Mesenchymal stem cell (in vitro differentiated cells and primary cell): Measurements from ENCODE around the gene CBLB. TPM values are rescaled to one million over a fixed set of nuclear protein-coding genes. Genes with fewer than 3 reads are reported as not detected.

ENCODE experiments used
- DNase-seq: peaks from one replicate; pipeline ENCODE4 v3.0.0-alpha.2; 2013
- H2AFZ ChIP-seq: one replicate; pipeline ENCODE4 v1.6.1; 2013; ENCODE audit warnings: low read depth, mild to moderate bottlenecking, control low read depth, inconsistent platforms, low read length, moderate library complexity
- H2AK5ac ChIP-seq: 2 replicates; pipeline ENCODE4 v1.6.1; 2013; ENCODE audit warnings: low read length, moderate library complexity, mild to moderate bottlenecking, inconsistent platforms; ENCODE audit not compliant: severe bottlenecking
- H2BK120ac ChIP-seq: one replicate; pipeline ENCODE4 v1.6.1; 2013; ENCODE audit warnings: low read depth, mild to moderate bottlenecking, inconsistent platforms, low read length, moderate library complexity
- H2BK12ac ChIP-seq, 2 experiments: one replicate each; pipeline ENCODE4 v1.6.1; 2013; ENCODE audit warnings: inconsistent platforms in 2 of 2, low read length in 2 of 2, mild to moderate bottlenecking in 2 of 2, moderate library complexity in 2 of 2, control low read depth in 1 of 2
- H2BK15ac ChIP-seq: one replicate; pipeline ENCODE4 v1.6.1; 2013; ENCODE audit warnings: mild to moderate bottlenecking, low read depth, inconsistent platforms; ENCODE audit not compliant: poor library complexity, severe bottlenecking
- H2BK5ac ChIP-seq: 2 replicates; pipeline ENCODE4 v1.6.1; 2013; ENCODE audit warnings: low read depth, mild to moderate bottlenecking, low read length, control low read depth, inconsistent platforms; ENCODE audit not compliant: poor library complexity, severe bottlenecking
- H3K14ac ChIP-seq, 2 experiments: one replicate each; pipeline ENCODE4 v1.6.1; 2013; ENCODE audit warnings: inconsistent platforms in 2 of 2, low read length in 2 of 2, control low read depth in 1 of 2, mild to moderate bottlenecking in 1 of 2, moderate library complexity in 1 of 2
- H3K18ac ChIP-seq, 2 experiments: one replicate each; pipeline ENCODE4 v1.6.1; 2013; ENCODE audit warnings: inconsistent platforms in 2 of 2, low read length in 2 of 2, control low read depth in 1 of 2, low read depth in 1 of 2, mild to moderate bottlenecking in 1 of 2
- H3K23ac ChIP-seq, 2 experiments: one replicate each; pipeline ENCODE4 v1.6.1; 2013; ENCODE audit warnings: inconsistent platforms in 2 of 2, low read length in 2 of 2, mild to moderate bottlenecking in 2 of 2, moderate library complexity in 2 of 2, control low read depth in 1 of 2
- H3K27ac ChIP-seq: 2 replicates; pipeline ENCODE4 v1.5.1; 2013; ENCODE audit warnings: mild to moderate bottlenecking, moderate library complexity, low read length, control low read depth, inconsistent platforms; ENCODE audit not compliant: poor library complexity, severe bottlenecking
- H3K27me3 ChIP-seq, 2 experiments: 2 replicates each; pipeline versions ENCODE4 v1.6.1 to v1.7.0; 2013; ENCODE audit warnings: low read length in 2 of 2, mild to moderate bottlenecking in 2 of 2, moderate library complexity in 2 of 2, control low read depth in 1 of 2, inconsistent platforms in 1 of 2; ENCODE audit not compliant: control insufficient read depth in 1 of 2, insufficient read depth in 1 of 2
- H3K36me3 ChIP-seq, 2 experiments: 2 replicates each; pipeline versions ENCODE4 v1.6.1 to v1.7.0; 2013; ENCODE audit warnings: low read length in 2 of 2, control low read depth in 1 of 2, inconsistent platforms in 1 of 2, low read depth in 1 of 2, mild to moderate bottlenecking in 1 of 2; ENCODE audit not compliant: insufficient read depth in 2 of 2, control insufficient read depth in 1 of 2
- H3K4ac ChIP-seq, 2 experiments: one replicate each; pipeline ENCODE4 v1.6.1; 2013; ENCODE audit warnings: inconsistent platforms in 2 of 2, low read length in 2 of 2, mild to moderate bottlenecking in 2 of 2, moderate library complexity in 2 of 2, control low read depth in 1 of 2, low read depth in 1 of 2
- H3K4me1 ChIP-seq: 2 replicates; pipeline ENCODE4 v1.6.1; 2013; ENCODE audit warnings: low read depth, low read length, control low read depth; ENCODE audit not compliant: control insufficient read depth, insufficient read depth
- H3K4me2 ChIP-seq: 2 replicates; pipeline ENCODE4 v1.6.1; 2013; ENCODE audit warnings: low read length, mild to moderate bottlenecking, inconsistent platforms; ENCODE audit not compliant: poor library complexity, severe bottlenecking
- H3K4me3 ChIP-seq, 2 experiments: 2 replicates each; pipeline versions ENCODE4 v1.5.1 to v1.7.0; 2013; ENCODE audit warnings: low read length in 2 of 2, mild to moderate bottlenecking in 2 of 2, control low read depth in 1 of 2, low read depth in 1 of 2; ENCODE audit not compliant: insufficient read depth in 1 of 2
- H3K79me1 ChIP-seq: replicated peaks from 2 replicates; pipeline ENCODE4 v1.6.1; 2013; ENCODE audit warnings: mild to moderate bottlenecking, control low read depth, low read length, inconsistent platforms; ENCODE audit not compliant: poor library complexity, severe bottlenecking
- H3K9ac ChIP-seq: 2 replicates; pipeline ENCODE4 v1.7.0; 2013; ENCODE audit warnings: mild to moderate bottlenecking, low read length, moderate library complexity
- H3K9me3 ChIP-seq: 2 replicates; pipeline ENCODE4 v1.7.0; 2013; ENCODE audit warnings: mild to moderate bottlenecking, low read length; ENCODE audit not compliant: control insufficient read depth
- H4K8ac ChIP-seq: one replicate; pipeline ENCODE4 v1.6.1; 2013; ENCODE audit warnings: inconsistent platforms, mild to moderate bottlenecking, low read length, moderate library complexity
- H4K91ac ChIP-seq: one replicate; pipeline ENCODE4 v1.6.1; 2013; ENCODE audit warnings: mild to moderate bottlenecking, low read length, inconsistent platforms
- WGBS: methylation state at CpG from one replicate; pipeline ENCODE4 v1.1.7; 2013; ENCODE audit warnings: mixed read lengths; 5-methylcytosine and 5-hydroxymethylcytosine counted together
- polyA plus RNA-seq, 2 experiments: library from polyadenylated mRNA; stranded (reverse); fragments of 200-250 nt; gene quantifications; one replicate each; pipeline ENCODE4 v1.2.3, GENCODE V29; 2013

CBLB gene
- 19.3 TPM for polyA plus RNA-seq (2013, experiment 1 of 2)
- polyA plus RNA-seq (2013, experiment 2 of 2): 16.9 TPM

DNA sequence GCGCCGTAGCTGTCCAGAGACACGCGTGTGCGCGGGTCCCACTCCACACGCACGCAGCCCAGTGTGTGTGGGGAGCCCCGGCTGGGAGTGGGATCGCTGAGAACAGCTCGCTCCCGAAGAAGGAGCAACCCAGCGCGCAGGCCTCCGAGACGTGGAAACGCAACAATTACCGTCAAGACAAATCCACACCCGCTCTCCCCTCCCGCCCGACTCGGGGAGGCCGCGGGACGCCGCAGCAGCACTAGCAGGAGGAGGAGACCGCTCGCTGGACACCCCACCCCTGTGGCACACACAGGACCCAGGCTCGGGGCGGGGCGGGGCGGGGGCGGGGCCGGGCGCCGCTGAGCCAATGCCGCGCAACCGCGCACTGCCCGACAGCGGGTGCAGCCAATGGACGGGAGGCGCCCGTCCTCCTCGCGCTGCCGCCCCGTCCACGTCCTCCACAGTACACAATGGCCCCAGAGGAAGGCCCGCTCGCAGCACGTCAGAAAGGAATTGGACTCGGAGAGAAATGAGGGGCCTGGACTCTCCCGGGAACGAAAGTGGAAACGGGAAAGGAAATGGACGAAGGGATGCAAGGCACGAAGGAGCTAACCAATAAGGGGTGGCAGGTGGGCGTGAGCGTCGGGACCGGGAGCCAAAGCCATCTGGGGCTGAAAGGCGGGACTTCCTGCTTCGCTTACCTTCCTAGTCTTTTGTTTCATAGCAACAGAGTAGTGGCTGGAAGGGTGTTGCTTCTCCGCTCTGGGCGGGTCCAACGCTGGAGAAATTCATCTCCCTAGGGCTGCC is at the start of gene CBLB:
TSS of gene CBLB (minus strand) at position 271 of the 789 bp plus-strand sequence. CDS start 1,435 bp downstream, outside the sequence.
- peak within 1 kb of the TSS; percentile 46 for H2AFZ ChIP-seq
- 0% methylated on average over 48 of the region's 68 CpGs for WGBS
- peak within 1 kb of the TSS in 1 of 2 experiments; percentile 64 for H3K14ac ChIP-seq
- peak within 1 kb of the TSS; percentile 73 for H2BK15ac ChIP-seq
- no peaks in the 10 kb centered on the region for H3K4me1 ChIP-seq
- no peaks in the 10 kb centered on the region for H3K9me3 ChIP-seq
- peak within 1 kb of the TSS; percentile 78 to 89 for H3K4me3 ChIP-seq
- peak within 1 kb of the TSS; percentile 73 for H3K4me2 ChIP-seq
- peak within 1 kb of the TSS; percentile 100 for H3K9ac ChIP-seq
- H3K79me1 ChIP-seq: peaks cover 7% of the 10 kb centered on the region
- peaks cover 0 to 33% of the 10 kb centered on the region in 2 experiments for H3K36me3 ChIP-seq
- no peaks in the 10 kb centered on the region for H3K27me3 ChIP-seq
- peak within 1 kb of the TSS; percentile 50 to 57 for H3K4ac ChIP-seq
- peak within 1 kb of the TSS; percentile 91 for H2BK120ac ChIP-seq
- H2BK5ac ChIP-seq: peak within 1 kb of the TSS; percentile 66
- peak within 1 kb of the TSS; percentile 96 for H3K27ac ChIP-seq
- peak within 1 kb of the TSS; percentile 90 for H4K91ac ChIP-seq
- H4K8ac ChIP-seq: peak within 1 kb of the TSS; percentile 84
- H2BK12ac ChIP-seq: peak within 1 kb of the TSS in 1 of 2 experiments; percentile 59
- no peak within 1 kb of the TSS for H2AK5ac ChIP-seq
- peak within 1 kb of the TSS in 1 of 2 experiments; percentile 11 for H3K23ac ChIP-seq
- DNase-seq: peak; percentile 96
- H3K18ac ChIP-seq: peak within 1 kb of the TSS; percentile 80 to 95

DNA sequence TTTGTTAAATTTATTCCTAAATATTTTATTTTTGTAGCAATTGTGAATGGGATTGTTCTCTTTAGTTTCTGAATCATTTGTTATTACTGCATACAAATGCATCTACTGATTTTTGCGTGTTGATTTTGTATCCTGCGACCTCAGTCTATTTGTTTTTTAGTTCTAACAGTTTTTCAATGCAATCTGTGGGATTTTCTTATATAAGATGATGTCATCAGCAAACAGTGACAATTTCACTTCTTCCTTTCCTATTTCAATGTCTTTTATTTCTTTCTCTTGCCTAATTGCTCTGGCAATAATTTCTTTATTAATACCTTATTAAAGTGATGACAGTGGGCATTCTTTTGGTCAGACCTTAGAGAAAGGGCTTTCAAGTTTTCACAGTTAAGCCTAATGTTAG is 48.0 kb upstream of the CBLB start:
- Histone ChIP-seq H3K27ac (no peak overlapping the region), H2AK5ac (no peak overlapping the region), H3K14ac (no peak overlapping the region), H3K79me1 (no peaks in the 10 kb centered on the region), H3K36me3 (no peaks in the 10 kb centered on the region), H2BK12ac (no peak overlapping the region), H3K23ac (no peak overlapping the region), H3K27me3 (no peaks in the 10 kb centered on the region), H3K4me3 (no peak overlapping the region), H4K91ac (no peak overlapping the region), H3K4me1 (no peaks in the 10 kb centered on the region), H2BK120ac (no peak overlapping the region), H2BK5ac (no peak overlapping the region), H2AFZ (no peak overlapping the region), H4K8ac (no peak overlapping the region), H3K4me2 (no peak overlapping the region), H3K4ac (no peak overlapping the region), H2BK15ac (no peak overlapping the region), H3K18ac (no peak overlapping the region), H3K9ac (no peak overlapping the region), H3K9me3 (peaks cover 24% of the 10 kb centered on the region)
- WGBS: no CpG with 5 or more reads among the region's 2 CpGs
- no peak for DNase-seq

DNA sequence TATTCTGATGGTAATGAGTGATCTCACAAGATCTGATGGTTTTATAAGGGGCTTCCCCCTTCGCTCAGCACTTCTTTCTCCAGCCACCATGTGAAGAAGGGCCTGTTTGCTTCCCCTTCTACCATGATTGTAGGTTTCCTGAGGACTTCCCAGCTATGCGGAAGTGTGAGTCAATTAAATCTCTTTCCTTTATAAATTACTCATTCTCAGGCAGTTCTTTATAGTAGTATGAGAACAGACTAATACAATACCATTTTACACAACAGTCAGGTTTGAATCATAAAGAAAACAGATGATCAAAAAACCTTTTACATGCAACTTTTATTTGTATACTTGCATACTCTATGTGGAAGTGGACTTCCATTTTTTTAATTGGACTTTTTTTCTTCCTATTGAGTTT is 46.7 kb upstream of the CBLB start:
- H2BK5ac ChIP-seq: no peak overlapping the region
- no peak overlapping the region for H3K4me2 ChIP-seq
- no peak overlapping the region for H2BK15ac ChIP-seq
- no peak overlapping the region for H3K4ac ChIP-seq
- H4K8ac ChIP-seq: no peak overlapping the region
- DNase-seq: no peak
- no peak overlapping the region for H3K23ac ChIP-seq
- H3K79me1 ChIP-seq: no peaks in the 10 kb centered on the region
- H2AFZ ChIP-seq: no peak overlapping the region
- no peak overlapping the region for H4K91ac ChIP-seq
- H2BK12ac ChIP-seq: no peak overlapping the region
- H3K36me3 ChIP-seq: no peaks in the 10 kb centered on the region
- WGBS: 100% methylated on average over 1 of the region's 2 CpGs
- H3K4me3 ChIP-seq: no peak overlapping the region
- no peak overlapping the region for H2AK5ac ChIP-seq
- H3K9ac ChIP-seq: no peak overlapping the region
- no peak overlapping the region for H2BK120ac ChIP-seq
- H3K27ac ChIP-seq: no peak overlapping the region
- no peaks in the 10 kb centered on the region for H3K27me3 ChIP-seq
- peaks cover 24% of the 10 kb centered on the region for H3K9me3 ChIP-seq
- H3K18ac ChIP-seq: no peak overlapping the region
- H3K14ac ChIP-seq: no peak overlapping the region
- no peaks in the 10 kb centered on the region for H3K4me1 ChIP-seq

DNA sequence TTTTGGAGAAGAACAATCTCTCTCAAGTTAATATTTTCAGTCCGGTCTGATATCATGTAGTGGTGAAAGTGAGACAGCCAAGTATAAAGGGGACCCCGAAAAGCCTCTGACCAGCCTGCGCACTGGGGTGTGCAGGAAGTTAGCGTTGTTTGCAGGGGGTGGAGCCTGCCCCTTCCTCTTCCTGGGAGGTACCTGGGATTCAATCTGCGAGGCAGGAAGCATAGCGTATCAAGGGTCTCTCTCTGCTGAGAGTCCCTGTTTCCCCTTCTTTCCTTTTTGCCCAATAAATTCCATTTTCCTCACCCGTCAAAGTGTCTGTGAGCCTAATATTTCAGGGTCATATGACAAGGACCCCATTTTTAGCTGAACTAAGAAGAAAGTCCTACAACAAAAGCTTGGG is 44.8 kb upstream of the CBLB start:
- DNase-seq: no peak
- H3K9me3 ChIP-seq: peaks cover 11% of the 10 kb centered on the region
- H3K14ac ChIP-seq: no peak overlapping the region
- no peak overlapping the region for H3K9ac ChIP-seq
- H3K18ac ChIP-seq: no peak overlapping the region
- no peak overlapping the region for H2BK120ac ChIP-seq
- H3K27me3 ChIP-seq: no peaks in the 10 kb centered on the region
- no peak overlapping the region for H4K8ac ChIP-seq
- H2BK15ac ChIP-seq: no peak overlapping the region
- no peak overlapping the region for H4K91ac ChIP-seq
- H2AFZ ChIP-seq: no peak overlapping the region
- no peaks in the 10 kb centered on the region for H3K4me1 ChIP-seq
- no peak overlapping the region for H3K4me3 ChIP-seq
- no peak overlapping the region for H2BK5ac ChIP-seq
- WGBS: 96% methylated on average over 6 of the region's 7 CpGs
- no peaks in the 10 kb centered on the region for H3K36me3 ChIP-seq
- no peak overlapping the region for H2BK12ac ChIP-seq
- no peak overlapping the region for H3K4ac ChIP-seq
- H3K27ac ChIP-seq: no peak overlapping the region
- no peak overlapping the region for H2AK5ac ChIP-seq
- no peak overlapping the region for H3K23ac ChIP-seq
- no peaks in the 10 kb centered on the region for H3K79me1 ChIP-seq
- H3K4me2 ChIP-seq: no peak overlapping the region
